GM12891 (cell line): ENCODE measurements around the gene CD180.

Experiments used
- POLR2A ChIP-seq: IDR thresholded peaks from 2 replicates; pipeline ENCODE4 v1.6.1; 2011; ENCODE audit warnings: low read depth, low read length, control low read depth
- POLR2AphosphoS5 ChIP-seq: IDR thresholded peaks from 2 replicates; pipeline ENCODE4 v1.6.1; 2011; ENCODE audit warnings: low read depth, low read length, control low read depth

DNA sequence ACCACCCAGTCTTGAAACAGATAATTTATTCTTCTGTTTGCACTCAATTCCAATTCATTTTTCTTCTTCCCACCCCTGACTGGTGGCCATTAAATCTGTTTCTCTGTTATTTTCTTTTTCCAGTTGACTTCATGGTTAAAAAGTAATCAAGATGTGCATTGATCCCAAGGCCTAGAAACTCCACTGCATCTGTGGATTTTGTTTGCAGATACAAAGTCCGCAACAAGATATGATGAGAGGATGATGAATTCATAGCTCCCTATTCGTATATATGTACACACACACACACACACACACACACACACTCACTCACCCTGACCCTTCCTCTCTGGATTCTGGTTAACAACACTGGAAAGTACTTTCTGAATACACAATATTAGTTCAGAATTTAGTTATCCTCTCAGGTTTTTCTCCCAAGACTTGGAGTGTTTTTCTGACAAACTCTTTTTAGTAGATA is 52.4 kb downstream of the CD180 start:
- no peak for TF ChIP-seq POLR2AphosphoS5
- no peak for TF ChIP-seq POLR2A
